ENCODE measurements around the gene TBX6.
"Not testable (repeated sequence)": the region's sequence is repeated elsewhere in the genome, so short reads cannot be mapped to it uniquely, and the experiment has no call there.

The TBX6 gene

GRCh38 chr16:30054959-30055553 is 36.7 kb downstream of the TBX6 start:
- Histone ChIP-seq H3K4me3 (ENCODE audit: low read depth in 1 of 5, low read length in 5 of 5) (no peak overlapping the region), H3K9ac (ENCODE audit: low read length in 5 of 5) (no peak overlapping the region), H3K27me3 (ENCODE audit: control insufficient read depth in 5 of 5, insufficient read depth in 4 of 5, low read length in 5 of 5) (no peaks in the 10 kb centered on the region), H3K36me3 (ENCODE audit: control insufficient read depth in 5 of 5, insufficient read depth in 5 of 5, low read length in 5 of 5) (no peaks in the 10 kb centered on the region), H3K9me3 (ENCODE audit: control insufficient read depth in 5 of 5, low read length in 5 of 5) (no peaks in the 10 kb centered on the region), H3K4me1 (ENCODE audit: control insufficient read depth in 5 of 5, insufficient read depth in 5 of 5, low read length in 5 of 5) (peaks cover 0 to 22% (median 11%) of the 10 kb centered on the region in 5 donors), H3K27ac (ENCODE audit: low read depth, low read length) (no peak overlapping the region)

- no peak overlapping the region for H3K9ac ChIP-seq (ENCODE audit: low read length in 5 of 5)
- no peaks in the 10 kb centered on the region for H3K9me3 ChIP-seq (ENCODE audit: control insufficient read depth in 5 of 5, low read length in 5 of 5)
- peaks cover 0 to 20% (median 11%) of the 10 kb centered on the region in 5 donors for H3K4me1 ChIP-seq (ENCODE audit: control insufficient read depth in 5 of 5, insufficient read depth in 5 of 5, low read length in 5 of 5)
- H3K27me3 ChIP-seq (ENCODE audit: control insufficient read depth in 5 of 5, insufficient read depth in 4 of 5, low read length in 5 of 5) = no peaks in the 10 kb centered on the region
- H3K4me3 ChIP-seq (ENCODE audit: low read depth in 1 of 5, low read length in 5 of 5) = no peak overlapping the region
- no peaks in the 10 kb centered on the region for H3K36me3 ChIP-seq (ENCODE audit: control insufficient read depth in 5 of 5, insufficient read depth in 5 of 5, low read length in 5 of 5)
- no peak overlapping the region for H3K27ac ChIP-seq (ENCODE audit: low read depth, low read length)
These were observed 37.3 kb downstream of the TBX6 start for GRCh38 chr16:30054451-30054850.

- no peaks in the 10 kb centered on the region for H3K9me3 ChIP-seq (ENCODE audit: control insufficient read depth in 5 of 5, low read length in 5 of 5)
- H3K9ac ChIP-seq (ENCODE audit: low read length in 5 of 5) = peak overlapping the region in 3 of 5 donors; percentile 67 to 72 (median 71)
- H3K27ac ChIP-seq (ENCODE audit: low read depth, low read length) = peak overlapping the region; percentile 54
- no peaks in the 10 kb centered on the region for H3K27me3 ChIP-seq (ENCODE audit: control insufficient read depth in 5 of 5, insufficient read depth in 4 of 5, low read length in 5 of 5)
- H3K4me3 ChIP-seq (ENCODE audit: low read depth in 1 of 5, low read length in 5 of 5) = peak overlapping the region; percentile 73 to 86 (median 76)
- no peaks in the 10 kb centered on the region for H3K36me3 ChIP-seq (ENCODE audit: control insufficient read depth in 5 of 5, insufficient read depth in 5 of 5, low read length in 5 of 5)
- peaks cover 0 to 20% (median 11%) of the 10 kb centered on the region in 5 donors for H3K4me1 ChIP-seq (ENCODE audit: control insufficient read depth in 5 of 5, insufficient read depth in 5 of 5, low read length in 5 of 5)
These were observed 38.2 kb downstream of the TBX6 start for GRCh38 chr16:30053376-30054015.

GRCh38 chr16:30052671-30053372 is 38.9 kb downstream of the TBX6 start:
- H3K27ac ChIP-seq (ENCODE audit: low read depth, low read length) = peak overlapping the region; percentile 54
- peak overlapping the region in 4 of 5 donors; percentile 51 to 72 (median 69) for H3K9ac ChIP-seq (ENCODE audit: low read length in 5 of 5)
- H3K4me1 ChIP-seq (ENCODE audit: control insufficient read depth in 5 of 5, insufficient read depth in 5 of 5, low read length in 5 of 5) = peaks cover 0 to 20% (median 11%) of the 10 kb centered on the region in 5 donors
- peak overlapping the region; percentile 73 to 86 (median 76) for H3K4me3 ChIP-seq (ENCODE audit: low read depth in 1 of 5, low read length in 5 of 5)
- no peaks in the 10 kb centered on the region for H3K9me3 ChIP-seq (ENCODE audit: control insufficient read depth in 5 of 5, low read length in 5 of 5)
- H3K36me3 ChIP-seq (ENCODE audit: control insufficient read depth in 5 of 5, insufficient read depth in 5 of 5, low read length in 5 of 5) = no peaks in the 10 kb centered on the region
- H3K27me3 ChIP-seq (ENCODE audit: control insufficient read depth in 5 of 5, insufficient read depth in 4 of 5, low read length in 5 of 5) = no peaks in the 10 kb centered on the region

GRCh38 chr16:30051518-30051917 is 40.2 kb downstream of the TBX6 start:
- H3K27ac ChIP-seq (ENCODE audit: low read depth, low read length) = no peak overlapping the region
- H3K27me3 ChIP-seq (ENCODE audit: control insufficient read depth in 5 of 5, insufficient read depth in 4 of 5, low read length in 5 of 5) = no peaks in the 10 kb centered on the region
- no peak overlapping the region for H3K4me3 ChIP-seq (ENCODE audit: low read depth in 1 of 5, low read length in 5 of 5)
- H3K9ac ChIP-seq (ENCODE audit: low read length in 5 of 5) = no peak overlapping the region
- no peaks in the 10 kb centered on the region for H3K9me3 ChIP-seq (ENCODE audit: control insufficient read depth in 5 of 5, low read length in 5 of 5)
- H3K36me3 ChIP-seq (ENCODE audit: control insufficient read depth in 5 of 5, insufficient read depth in 5 of 5, low read length in 5 of 5) = no peaks in the 10 kb centered on the region
- H3K4me1 ChIP-seq (ENCODE audit: control insufficient read depth in 5 of 5, insufficient read depth in 5 of 5, low read length in 5 of 5) = peaks cover 0 to 20% (median 11%) of the 10 kb centered on the region in 5 donors

- Histone ChIP-seq H3K9ac (ENCODE audit: low read length in 5 of 5) (no peak overlapping the region), H3K9me3 (ENCODE audit: control insufficient read depth in 5 of 5, low read length in 5 of 5) (no peaks in the 10 kb centered on the region), H3K4me3 (ENCODE audit: low read depth in 1 of 5, low read length in 5 of 5) (no peak overlapping the region), H3K4me1 (ENCODE audit: control insufficient read depth in 5 of 5, insufficient read depth in 5 of 5, low read length in 5 of 5) (peaks cover 0 to 20% (median 11%) of the 10 kb centered on the region in 5 donors), H3K27me3 (ENCODE audit: control insufficient read depth in 5 of 5, insufficient read depth in 4 of 5, low read length in 5 of 5) (peaks cover 0 to 4% (median 0%) of the 10 kb centered on the region in 5 donors), H3K36me3 (ENCODE audit: control insufficient read depth in 5 of 5, insufficient read depth in 5 of 5, low read length in 5 of 5) (no peaks in the 10 kb centered on the region), H3K27ac (ENCODE audit: low read depth, low read length) (no peak overlapping the region)
These were observed 41.9 kb downstream of the TBX6 start for GRCh38 chr16:30049871-30050270.

GRCh38 chr16:30046588-30046987 is 45.1 kb downstream of the TBX6 start:
- H3K4me3 ChIP-seq (ENCODE audit: low read depth in 1 of 5, low read length in 5 of 5) = no peak overlapping the region
- no peaks in the 10 kb centered on the region for H3K4me1 ChIP-seq (ENCODE audit: control insufficient read depth in 5 of 5, insufficient read depth in 5 of 5, low read length in 5 of 5)
- no peaks in the 10 kb centered on the region for H3K9me3 ChIP-seq (ENCODE audit: control insufficient read depth in 5 of 5, low read length in 5 of 5)
- H3K36me3 ChIP-seq (ENCODE audit: control insufficient read depth in 5 of 5, insufficient read depth in 5 of 5, low read length in 5 of 5) = no peaks in the 10 kb centered on the region
- no peak overlapping the region for H3K9ac ChIP-seq (ENCODE audit: low read length in 5 of 5)
- H3K27ac ChIP-seq (ENCODE audit: low read depth, low read length) = no peak overlapping the region
- H3K27me3 ChIP-seq (ENCODE audit: control insufficient read depth in 5 of 5, insufficient read depth in 4 of 5, low read length in 5 of 5) = peaks cover 0 to 4% (median 0%) of the 10 kb centered on the region in 5 donors

GRCh38 chr16:30046178-30046577 is 45.5 kb downstream of the TBX6 start:
- no peak overlapping the region for H3K27ac ChIP-seq (ENCODE audit: low read depth, low read length)
- H3K4me1 ChIP-seq (ENCODE audit: control insufficient read depth in 5 of 5, insufficient read depth in 5 of 5, low read length in 5 of 5) = no peaks in the 10 kb centered on the region
- H3K9me3 ChIP-seq (ENCODE audit: control insufficient read depth in 5 of 5, low read length in 5 of 5) = no peaks in the 10 kb centered on the region
- no peaks in the 10 kb centered on the region for H3K36me3 ChIP-seq (ENCODE audit: control insufficient read depth in 5 of 5, insufficient read depth in 5 of 5, low read length in 5 of 5)
- no peak overlapping the region for H3K9ac ChIP-seq (ENCODE audit: low read length in 5 of 5)
- peaks cover 0 to 4% (median 0%) of the 10 kb centered on the region in 5 donors for H3K27me3 ChIP-seq (ENCODE audit: control insufficient read depth in 5 of 5, insufficient read depth in 4 of 5, low read length in 5 of 5)
- H3K4me3 ChIP-seq (ENCODE audit: low read depth in 1 of 5, low read length in 5 of 5) = no peak overlapping the region

GRCh38 chr16:30041841-30042240 is 49.9 kb downstream of the TBX6 start:
- Histone ChIP-seq H3K27me3 (ENCODE audit: control insufficient read depth in 5 of 5, insufficient read depth in 4 of 5, low read length in 5 of 5) (peaks cover 0 to 4% (median 0%) of the 10 kb centered on the region in 5 donors), H3K4me3 (ENCODE audit: low read depth in 1 of 5, low read length in 5 of 5) (no peak overlapping the region), H3K4me1 (ENCODE audit: control insufficient read depth in 5 of 5, insufficient read depth in 5 of 5, low read length in 5 of 5) (no peaks in the 10 kb centered on the region), H3K36me3 (ENCODE audit: control insufficient read depth in 5 of 5, insufficient read depth in 5 of 5, low read length in 5 of 5) (no peaks in the 10 kb centered on the region), H3K9ac (ENCODE audit: low read length in 5 of 5) (no peak overlapping the region), H3K9me3 (ENCODE audit: control insufficient read depth in 5 of 5, low read length in 5 of 5) (no peaks in the 10 kb centered on the region), H3K27ac (ENCODE audit: low read depth, low read length) (no peak overlapping the region)

- not testable (repeated sequence) for H3K27me3 ChIP-seq (ENCODE audit: control insufficient read depth in 5 of 5, insufficient read depth in 4 of 5, low read length in 5 of 5); H3K4me3 ChIP-seq (ENCODE audit: low read depth in 1 of 5, low read length in 5 of 5); H3K27ac ChIP-seq (ENCODE audit: low read depth, low read length); H3K9me3 ChIP-seq (ENCODE audit: control insufficient read depth in 5 of 5, low read length in 5 of 5); H3K4me1 ChIP-seq (ENCODE audit: control insufficient read depth in 5 of 5, insufficient read depth in 5 of 5, low read length in 5 of 5); H3K9ac ChIP-seq (ENCODE audit: low read length in 5 of 5); H3K36me3 ChIP-seq (ENCODE audit: control insufficient read depth in 5 of 5, insufficient read depth in 5 of 5, low read length in 5 of 5)
These were observed 51.0 kb downstream of the TBX6 start for GRCh38 chr16:30040690-30041089.
